K562 (cell line): ENCODE data around the gene SBK1. TPM values are rescaled to one million over a fixed set of nuclear protein-coding genes. Genes with fewer than 3 reads are reported as not detected.

Experiments
- ATAC-seq: fragments of 200-7000 bp; cut with Tn5 transposase; 3 replicates; pipeline ENCODE4 v1.9.1; 2020; ENCODE audit warnings: moderate library complexity
- BruUV-seq: library from RNA; stranded (reverse); fragments of 400-500 nt; replicated peaks from 2 replicates; lab custom pipeline; 2021; lab: Mats Ljungman, UMichigan
- CTCF ChIA-PET: fragments of 300-600 bp; formaldehyde crosslinking; extraction: SDS; loops from one replicate; lab custom pipeline; 2021; ENCODE audit warnings: low intra/inter-chr PET ratio; lab: Yijun Ruan, JAX
- POLR2A ChIA-PET: fragments of 300-600, 350-650 bp; sonication (Branson Sonifier 250); formaldehyde crosslinking; extraction: SDS; loops from one replicate; lab custom pipeline; 2021; ENCODE audit warnings: antibody characterized with exemption, inconsistent platforms; lab: Yijun Ruan, JAX
- DNase-seq, 4 experiments: peaks; one replicate each; pipeline versions ENCODE4 v3.0.0 to v3.0.0-alpha.2; 2011 to 2018; ENCODE audit warnings: low spot score in 3 of 4, mixed read lengths in 3 of 4; ENCODE audit errors: extremely low read depth in 1 of 4
- FAIRE-seq: peaks from 2 replicates; lab custom pipeline; 2011; peaks lifted over from hg19 to GRCh38; lab: Jason Lieb, UNC
- H2AFZ ChIP-seq: 2 replicates; pipeline ENCODE4 v1.6.0; 2011; ENCODE audit warnings: low read depth, low read length, control low read depth, inconsistent platforms
- H3K27ac ChIP-seq: fragments of 200-600 bp; 3 replicates; pipeline ENCODE4 v1.8.0; 2011; ENCODE audit warnings: low read depth, mild to moderate bottlenecking, control low read depth, inconsistent platforms, low read length, moderate library complexity, mixed read lengths; ENCODE audit errors: extremely low read depth
- H3K27me3 ChIP-seq, 2 experiments: fragments of 300-600 bp in 1 of 2; 2 replicates in 1 of 2; 3 replicates in 1 of 2; pipeline versions ENCODE4 v1.6.0 to v1.8.0; 2011; ENCODE audit warnings: inconsistent platforms in 2 of 2, low read length in 2 of 2, mild to moderate bottlenecking in 1 of 2, mixed read lengths in 1 of 2, moderate library complexity in 1 of 2; ENCODE audit not compliant: control insufficient read depth in 2 of 2, insufficient read depth in 2 of 2
- H3K36me3 ChIP-seq: fragments of 300-600 bp; 3 replicates; pipeline ENCODE4 v1.8.0; 2011; ENCODE audit warnings: mild to moderate bottlenecking, low read length, inconsistent platforms; ENCODE audit not compliant: control insufficient read depth, insufficient read depth
- H3K4me1 ChIP-seq, 2 experiments: fragments of 200-600 bp in 1 of 2; replicated peaks in 1 of 2; 2 replicates in 1 of 2; 3 replicates in 1 of 2; pipeline versions ENCODE4 v1.5.1 to v1.8.0; 2011; ENCODE audit warnings: inconsistent platforms in 2 of 2, low read length in 2 of 2, mild to moderate bottlenecking in 1 of 2, mixed read lengths in 1 of 2, moderate library complexity in 1 of 2; ENCODE audit not compliant: control insufficient read depth in 2 of 2, insufficient read depth in 2 of 2
- H3K4me2 ChIP-seq: 2 replicates; pipeline ENCODE4 v1.6.1; 2011; ENCODE audit warnings: low read length, control low read depth, inconsistent platforms, mixed read lengths; ENCODE audit not compliant: insufficient read depth
- H3K4me3 ChIP-seq: fragments of 200-600 bp; sonication (generic), shearing (Covaris generic); 2 replicates; pipeline ENCODE4 v1.5.1; 2016; ENCODE audit warnings: control low read depth, inconsistent platforms
- H3K79me2 ChIP-seq: fragments of 200-600 bp; 3 replicates; pipeline ENCODE4 v1.8.0; 2011; ENCODE audit warnings: low read length, inconsistent platforms; ENCODE audit not compliant: control insufficient read depth, insufficient read depth
- H3K9ac ChIP-seq, 2 experiments: 2 replicates each; pipeline versions ENCODE4 v1.6.0 to v1.6.1; 2011; ENCODE audit warnings: low read depth in 2 of 2, low read length in 2 of 2, control low read depth in 1 of 2, inconsistent platforms in 1 of 2, mild to moderate bottlenecking in 1 of 2, mixed read lengths in 1 of 2; ENCODE audit not compliant: insufficient read depth in 1 of 2
- H3K9me1 ChIP-seq: one replicate; pipeline ENCODE4 v1.6.0; 2011; ENCODE audit warnings: inconsistent platforms, mild to moderate bottlenecking, low read length, moderate library complexity; ENCODE audit not compliant: control insufficient read depth, insufficient read depth
- H3K9me3 ChIP-seq: replicated peaks from 2 replicates; pipeline ENCODE4 v1.5.1; 2011; ENCODE audit warnings: low read depth, low read length, inconsistent platforms; ENCODE audit not compliant: control insufficient read depth, insufficient read depth
- H4K20me1 ChIP-seq: replicated peaks from 2 replicates; pipeline ENCODE4 v1.6.1; 2011; ENCODE audit warnings: low read length, inconsistent platforms, mixed read lengths; ENCODE audit not compliant: control insufficient read depth, insufficient read depth
- CBFB ChIP-seq: sonication (generic); formaldehyde crosslinking; IDR thresholded peaks from 2 replicates; pipeline ENCODE4 v1.4.0; 2020; ENCODE audit warnings: mild to moderate bottlenecking, missing genetic modification reagents
- CSDE1 ChIP-seq, 2 experiments: fragments of 450-650 bp; IDR thresholded peaks; 2 replicates each; pipeline ENCODE4 v1.6.1; 2016; ENCODE audit warnings: mild to moderate bottlenecking in 1 of 2
- ELK1 ChIP-seq: sonication (generic); formaldehyde crosslinking; IDR thresholded peaks from 2 replicates; pipeline ENCODE4 v1.8.1; 2022; ENCODE audit warnings: missing genetic modification reagents
- KLF1 ChIP-seq: fragments of 450-650 bp; IDR thresholded peaks from 2 replicates; pipeline ENCODE4 v1.6.1; 2016; ENCODE audit warnings: missing genetic modification characterization, missing compliant biosample characterization
- NCOA1 ChIP-seq: fragments of 450-650 bp; IDR thresholded peaks from 2 replicates; pipeline ENCODE4 v1.6.1; 2016; ENCODE audit warnings: low read depth
- POLR3A ChIP-seq: IDR thresholded peaks from 2 replicates; pipeline ENCODE4 v1.6.1; 2011; ENCODE audit warnings: borderline replicate concordance, mild to moderate bottlenecking, moderate library complexity; ENCODE audit not compliant: insufficient read length, insufficient read depth; ENCODE audit errors: extremely low read depth
- SRSF9 ChIP-seq: fragments of 200-400 bp; formaldehyde crosslinking; IDR thresholded peaks from 2 replicates; pipeline ENCODE4 v1.6.1; 2017; ENCODE audit warnings: low read depth, low read length, borderline replicate concordance
- ZNF165 ChIP-seq: fragments of 250-450 bp; sonication (Bioruptor Pico); IDR thresholded peaks from 2 replicates; pipeline ENCODE4 v1.4.0; 2020; ENCODE audit warnings: borderline replicate concordance
- WGBS: fragments of 100-300 bp; shearing (Covaris generic); methylation state at CpG from one replicate; pipeline ENCODE4 v1.1.6; 2016; ENCODE audit warnings: low coverage, mixed read lengths; ENCODE audit not compliant: insufficient coverage; ENCODE audit errors: missing lambda C conversion rate; 5-methylcytosine and 5-hydroxymethylcytosine counted together
- in situ Hi-C: fragments of 300-500 bp; cut with MboI; formaldehyde crosslinking; loops from 4 replicates; pipeline ENCODE4 v1.15.0; 2018; ENCODE audit warnings: inconsistent platforms, mixed read lengths
- intact Hi-C: fragments of 100-400 bp; cut with micrococcal nuclease; formaldehyde crosslinking; loops from 2 replicates; pipeline ENCODE4 v1.14.2; 2022
- polyA plus RNA-seq, 8 experiments: library from polyadenylated mRNA; depleted of rRNA in 4 of 8; stranded (reverse) in 5 of 8; unstranded in 3 of 8; fragments of >200 nt; fragmentation: Nextera tagmentation in 2 of 8; fragmentation: Illumina TruSeq in 1 of 8; extraction: Ambion mirVana in 2 of 8; extraction: Trizol in 1 of 8; gene quantifications; 2 replicates each; pipeline versions ENCODE4 v1.2.1 to v1.2.3, GENCODE V29; 2011 to 2014; ENCODE audit warnings: inconsistent platforms in 1 of 8, missing spikeins in 1 of 8
- total RNA-seq, 7 experiments: library from RNA; depleted of rRNA in 6 of 7; stranded (reverse); fragments of >200 nt in 6 of 7; fragmentation: Illumina TruSeq in 2 of 7; extraction: Trizol in 2 of 7; gene quantifications; 2 replicates each; pipeline versions ENCODE4 v1.2.1 to v1.2.3, GENCODE V29; 2011 to 2021; ENCODE audit warnings: low replicate concordance in 1 of 7

The SBK1 gene
- total and polyA plus RNA-seq, 9 of the 15 experiments (the other 6 are each of a cell fraction or from before 2014, with no cell fraction given), result 0.01 to 0.07 (median 0.03) TPM; not detected in 6

DNA sequence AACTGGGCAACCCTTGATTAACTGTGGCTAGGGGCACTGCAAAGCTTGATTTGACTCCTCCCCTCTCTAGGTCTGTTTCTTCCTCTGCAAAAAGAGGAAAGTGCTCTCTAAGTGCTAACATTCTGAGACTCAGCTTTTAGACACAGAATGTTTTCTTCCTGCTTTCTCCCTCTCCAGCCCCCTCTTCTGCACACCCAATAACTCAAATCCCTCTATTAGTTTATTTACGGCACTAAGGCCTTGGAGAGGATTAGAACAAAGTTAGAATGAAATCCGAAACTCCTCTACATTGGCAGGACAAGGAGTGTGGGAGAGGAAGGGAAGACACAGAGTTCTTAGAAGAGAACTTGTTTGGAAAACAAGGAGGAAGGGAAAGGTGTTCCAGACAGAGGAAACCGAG is 3.3 kb upstream of the SBK1 start:
- DNase-seq, result no peak
- POLR2A ChIA-PET, result no interaction called here
- no peaks in the 10 kb centered on the region for H3K9me1 ChIP-seq
- intact Hi-C loops, result no loop called here
- H3K27me3 ChIP-seq, result peaks cover 16 to 50% of the 10 kb centered on the region in 2 experiments; a peak in 4 of 5 replicates
- WGBS, result 2% methylated on average over 3 of the region's 3 CpGs
- no TSS peak for BruUV-seq
- in situ Hi-C loops, result no loop called here
- peaks cover 4% of the 10 kb centered on the region; the same call in 1 of the 2 replicates for H4K20me1 ChIP-seq
- TF ChIP-seq ELK1 (CRISPR knock-in tag) (no peak), CBFB (CRISPR knock-in tag) (no peak), KLF1 (tag) (no peak), CSDE1 (IDR thresholded peaks at IDR 0.05) (no peak), SRSF9 (no peak), NCOA1 (no peak), POLR3A (no peak), ZNF165 (CRISPR knock-in tag) (no peak)
- TF ChIP-seq, all 486 proteins: peak for 0
- no peak overlapping the region for H3K4me3 ChIP-seq
- no peak overlapping the region for H3K9ac ChIP-seq
- peaks cover 4 to 11% of the 10 kb centered on the region in 2 experiments; a peak in 3 of 5 replicates for H3K4me1 ChIP-seq
- no peaks in the 10 kb centered on the region for H3K9me3 ChIP-seq
- H3K79me2 ChIP-seq, result no peaks in the 10 kb centered on the region
- CTCF ChIA-PET, result no interaction called here
- H3K36me3 ChIP-seq, result no peaks in the 10 kb centered on the region
- no peak overlapping the region for H3K27ac ChIP-seq
- FAIRE-seq, result no peak
- H3K4me2 ChIP-seq, result no peak overlapping the region
- no peak for ATAC-seq
- H2AFZ ChIP-seq, result no peak overlapping the region
